Inferior parietal cortex (tissue), 1 donor: Measurements from ENCODE around the gene GJC2.
A peak's percentile ranks its signal among the peaks of the same experiment; 100 is the strongest.

Experiments
- DNase-seq: peaks from one replicate; pipeline ENCODE4 v3.0.0-alpha.2; 2016; ENCODE audit errors: extremely low spot score

GJC2 gene

GRCh38 chr1:228145463-228146416 is 4.0 kb upstream of the GJC2 start:
- DNase-seq, result no peak

- no peak for DNase-seq
These were observed 3.1 kb upstream of the GJC2 start for GRCh38 chr1:228146417-228147150.

- DNase-seq, result no peak
These were observed 2.5 kb upstream of the GJC2 start for GRCh38 chr1:228147151-228147693.

GRCh38 chr1:228147768-228148167 is 2.0 kb upstream of the GJC2 start:
- no peak for DNase-seq

- no peak for DNase-seq
These were observed 1.4 kb upstream of the GJC2 start for GRCh38 chr1:228148196-228148861.

GRCh38 chr1:228148935-228149405 is 760 bp upstream of the GJC2 start:
- DNase-seq, result no peak

- DNase-seq, result no peak
These were observed 360 bp downstream of the GJC2 start for GRCh38 chr1:228150120-228150460.

GRCh38 chr1:228150461-228151179 is 890 bp downstream of the GJC2 start:
- peak; percentile 52 for DNase-seq

GRCh38 chr1:228151180-228151925 is 1.6 kb downstream of the GJC2 start:
- DNase-seq, result no peak

- DNase-seq, result no peak
These were observed 2.6 kb downstream of the GJC2 start for GRCh38 chr1:228152097-228152917.

- no peak for DNase-seq
These were observed 3.2 kb downstream of the GJC2 start for GRCh38 chr1:228152918-228153258.

GRCh38 chr1:228154021-228154669 is 4.4 kb downstream of the GJC2 start:
- no peak for DNase-seq

GRCh38 chr1:228154670-228155571 is 5.2 kb downstream of the GJC2 start:
- no peak for DNase-seq

- no peak for DNase-seq
These were observed 6.1 kb downstream of the GJC2 start for GRCh38 chr1:228155596-228156514.

GRCh38 chr1:228156515-228156881 is 6.8 kb downstream of the GJC2 start:
- DNase-seq, result no peak

GRCh38 chr1:228156941-228157728 is 7.4 kb downstream of the GJC2 start:
- DNase-seq, result no peak
